ENCODE results near the gene UTP14C.

Gene UTP14C

DNA sequence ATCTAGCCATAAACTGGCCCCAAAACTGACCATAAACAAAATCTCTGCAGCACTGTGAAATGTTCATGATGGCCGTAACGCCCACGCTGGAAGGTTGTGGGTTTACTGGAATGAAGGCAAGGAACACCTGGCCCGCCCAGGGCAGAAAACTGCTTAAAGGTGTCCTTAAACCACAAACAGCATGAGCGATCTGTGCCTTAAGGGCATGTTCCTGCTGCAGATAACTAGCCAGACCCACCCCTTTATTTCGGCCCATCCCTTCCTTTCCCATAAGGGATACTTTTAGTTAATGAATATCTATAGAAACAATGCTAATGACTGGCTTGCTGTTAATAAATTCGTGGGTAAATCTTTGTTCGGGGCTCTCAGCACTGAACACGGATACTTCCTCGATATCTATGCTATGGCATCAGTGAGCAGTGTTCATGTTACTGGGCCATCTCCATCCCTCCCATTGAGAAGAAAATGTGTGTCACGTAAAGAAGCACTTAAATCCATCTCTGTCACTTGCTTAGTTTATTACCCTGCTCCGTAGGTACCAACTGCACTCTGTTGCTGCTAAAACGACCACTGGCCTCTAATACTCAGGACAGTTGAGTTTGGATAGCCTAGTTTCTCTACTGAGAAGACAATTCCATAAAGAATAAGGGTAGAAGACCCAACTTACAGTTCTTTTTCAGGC lies 18.5 kb upstream of the UTP14C start:
- Histone ChIP-seq H3K4me1 (ENCODE audit: control insufficient read depth, low read depth, low read length) (no peaks in the 10 kb centered on the region), H3K9me3 (ENCODE audit: control insufficient read depth, low read depth, low read length) (no peaks in the 10 kb centered on the region), H3K36me3 (ENCODE audit: control insufficient read depth, low read depth, low read length) (no peaks in the 10 kb centered on the region), H3K27ac (ENCODE audit: low read length) (no peak overlapping the region), H3K4me3 (ENCODE audit: low read length) (no peak overlapping the region), H3K27me3 (ENCODE audit: control insufficient read depth, insufficient read depth, low read length) (peaks cover 22% of the 10 kb centered on the region), H3K9ac (ENCODE audit: low read length) (no peak overlapping the region)

DNA sequence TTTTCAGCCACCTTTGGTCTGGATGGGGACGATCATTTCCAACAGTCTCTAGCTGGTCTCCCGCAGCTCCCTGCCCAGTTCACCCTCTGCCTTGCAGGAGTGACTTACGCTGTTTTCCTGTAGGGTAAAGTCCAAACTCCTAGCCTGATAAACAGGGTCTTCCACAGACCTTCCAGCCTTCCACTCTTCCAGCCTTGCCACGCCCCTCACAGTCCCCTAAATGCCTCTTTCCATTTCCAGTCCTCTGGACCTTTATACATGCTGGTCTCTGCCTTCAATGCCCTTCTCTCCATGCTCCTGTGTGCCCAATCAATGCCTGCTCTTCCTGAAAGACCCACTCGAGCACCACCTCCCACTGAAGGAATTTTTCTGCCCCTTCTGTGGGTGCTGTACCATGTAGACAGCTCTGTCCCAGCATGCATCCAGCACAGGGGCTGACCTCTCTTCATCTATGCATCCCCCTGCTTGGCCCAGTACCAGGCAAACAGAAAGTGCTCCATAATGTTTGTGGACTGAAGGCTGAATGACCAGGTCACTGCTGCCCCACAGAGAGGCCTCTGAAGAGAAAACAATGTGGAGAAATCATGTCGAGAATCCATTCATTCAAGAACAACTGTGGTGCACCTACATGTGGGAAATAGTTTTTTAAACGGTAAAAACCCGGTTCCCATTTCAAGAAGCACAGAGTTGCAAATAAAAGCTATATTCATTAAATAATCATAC lies 17.8 kb upstream of the UTP14C start:
- Histone ChIP-seq H3K4me1 (ENCODE audit: control insufficient read depth, low read depth, low read length) (no peaks in the 10 kb centered on the region), H3K36me3 (ENCODE audit: control insufficient read depth, low read depth, low read length) (no peaks in the 10 kb centered on the region), H3K27ac (ENCODE audit: low read length) (no peak overlapping the region), H3K4me3 (ENCODE audit: low read length) (no peak overlapping the region), H3K9me3 (ENCODE audit: control insufficient read depth, low read depth, low read length) (no peaks in the 10 kb centered on the region), H3K27me3 (ENCODE audit: control insufficient read depth, insufficient read depth, low read length) (peaks cover 25% of the 10 kb centered on the region), H3K9ac (ENCODE audit: low read length) (no peak overlapping the region)

DNA sequence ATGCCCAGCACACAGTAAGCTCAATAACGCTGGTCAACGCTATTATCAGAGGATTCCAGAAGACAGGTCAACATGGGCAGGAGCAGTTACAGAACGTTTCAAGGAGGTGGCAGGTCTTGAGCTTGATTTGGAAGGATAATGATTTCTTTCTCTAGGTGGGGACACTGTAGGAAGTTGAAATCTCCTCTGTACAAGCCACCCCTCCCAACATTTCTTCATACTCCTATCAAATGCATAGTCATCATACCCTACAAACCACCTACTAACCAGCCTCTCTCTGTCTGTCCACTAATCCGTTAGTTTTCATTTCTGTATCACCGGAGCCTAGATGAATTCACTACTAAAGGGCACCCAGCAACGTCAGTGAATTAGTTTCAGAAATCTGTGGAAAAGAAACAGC lies 14.5 kb upstream of the UTP14C start:
- Histone ChIP-seq H3K9ac (ENCODE audit: low read length) (no peak overlapping the region), H3K36me3 (ENCODE audit: control insufficient read depth, low read depth, low read length) (no peaks in the 10 kb centered on the region)

DNA sequence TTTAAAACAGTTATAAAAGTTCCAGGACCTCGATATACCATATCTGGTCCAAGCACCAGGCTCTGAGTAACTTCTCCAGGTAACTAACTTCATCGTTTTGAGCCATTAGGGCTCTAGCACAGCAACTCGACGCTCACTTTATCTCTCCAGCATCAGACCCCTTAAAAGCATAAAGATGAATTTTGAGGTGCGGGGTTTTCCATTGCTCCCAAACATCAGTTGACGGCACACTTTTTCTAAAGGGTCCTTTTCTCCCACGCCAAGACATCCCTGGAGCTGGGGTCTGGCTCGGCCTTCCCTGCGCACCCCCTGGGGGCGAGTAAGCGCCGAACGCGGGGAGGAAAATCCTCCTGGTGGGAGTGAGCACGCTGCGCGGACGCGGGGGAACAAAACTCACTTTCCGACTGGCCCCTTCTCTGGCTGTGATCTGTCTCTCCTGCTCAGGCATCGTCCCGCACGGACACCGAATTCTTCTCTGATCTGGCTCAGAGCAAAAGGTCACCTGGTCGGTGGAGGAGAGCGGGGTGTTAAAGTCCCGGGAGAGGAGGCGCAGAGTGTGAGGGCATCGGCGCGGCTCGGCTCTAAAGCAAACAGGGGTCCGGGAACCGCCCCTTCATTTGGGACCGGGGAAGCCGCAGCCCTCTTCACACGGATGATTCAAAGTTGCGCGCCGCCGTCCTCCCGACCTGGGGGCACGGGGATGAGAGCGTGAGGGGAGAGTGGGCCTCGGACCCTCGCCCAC lies 13.4 kb upstream of the UTP14C start, which contains the start of gene ATP7B:
TSS of gene ATP7B (minus strand) at position 561 of the 742 bp plus-strand sequence. CDS start at position 448, 113 bp downstream.
- Histone ChIP-seq H3K27ac (ENCODE audit: low read length) (peak within 1 kb of the TSS; percentile 11), H3K27me3 (ENCODE audit: control insufficient read depth, insufficient read depth, low read length) (peaks cover 25% of the 10 kb centered on the region), H3K4me1 (ENCODE audit: control insufficient read depth, low read depth, low read length) (no peaks in the 10 kb centered on the region), H3K9me3 (ENCODE audit: control insufficient read depth, low read depth, low read length) (no peaks in the 10 kb centered on the region), H3K36me3 (ENCODE audit: control insufficient read depth, low read depth, low read length) (no peaks in the 10 kb centered on the region), H3K4me3 (ENCODE audit: low read length) (peak within 1 kb of the TSS; percentile 96), H3K9ac (ENCODE audit: low read length) (peak within 1 kb of the TSS; percentile 84)

More for the DNA sequence above, 14.5 kb upstream of the UTP14C start:
- no peak overlapping the region for H3K27ac ChIP-seq (ENCODE audit: low read length)
- H3K4me3 ChIP-seq (ENCODE audit: low read length): no peak overlapping the region
- H3K27me3 ChIP-seq (ENCODE audit: control insufficient read depth, insufficient read depth, low read length): peaks cover 25% of the 10 kb centered on the region
- no peaks in the 10 kb centered on the region for H3K4me1 ChIP-seq (ENCODE audit: control insufficient read depth, low read depth, low read length)
- no peaks in the 10 kb centered on the region for H3K9me3 ChIP-seq (ENCODE audit: control insufficient read depth, low read depth, low read length)

GRCh38 chr13:52011632-52012511 lies 12.6 kb upstream of the UTP14C start, which contains the start of gene ALG11:
TSS of gene ALG11 (plus strand) at chr13:52012398. CDS start at chr13:52012419, 21 bp downstream.
- H3K9me3 ChIP-seq (ENCODE audit: control insufficient read depth, low read depth, low read length): no peaks in the 10 kb centered on the region
- H3K36me3 ChIP-seq (ENCODE audit: control insufficient read depth, low read depth, low read length): no peaks in the 10 kb centered on the region
- peaks cover 25% of the 10 kb centered on the region for H3K27me3 ChIP-seq (ENCODE audit: control insufficient read depth, insufficient read depth, low read length)
- peak within 1 kb of the TSS; percentile 84 for H3K9ac ChIP-seq (ENCODE audit: low read length)
- H3K27ac ChIP-seq (ENCODE audit: low read length): peak within 1 kb of the TSS; percentile 11
- H3K4me1 ChIP-seq (ENCODE audit: control insufficient read depth, low read depth, low read length): no peaks in the 10 kb centered on the region
- H3K4me3 ChIP-seq (ENCODE audit: low read length): peak within 1 kb of the TSS; percentile 96

DNA sequence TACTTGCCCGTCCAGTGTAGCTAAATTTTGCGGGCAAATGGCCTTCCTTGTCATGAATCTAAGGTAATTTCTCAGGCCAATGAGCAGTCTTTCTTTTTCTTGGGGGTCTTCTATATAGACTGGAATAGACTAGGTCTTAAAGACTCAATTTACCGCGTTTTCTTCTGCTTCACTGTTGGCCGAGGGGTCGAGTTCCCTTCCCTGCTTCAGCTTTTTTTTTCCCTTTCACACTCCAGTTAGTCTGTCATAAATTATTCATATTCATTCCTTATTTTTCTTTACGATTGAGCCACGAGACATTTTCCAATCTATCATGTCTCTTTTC lies 12.0 kb upstream of the UTP14C start:
- H3K36me3 ChIP-seq (ENCODE audit: control insufficient read depth, low read depth, low read length): peaks cover under 1% of the 10 kb centered on the region
- H3K9me3 ChIP-seq (ENCODE audit: control insufficient read depth, low read depth, low read length): no peaks in the 10 kb centered on the region
- H3K9ac ChIP-seq (ENCODE audit: low read length): peak overlapping the region; percentile 84
- peaks cover 25% of the 10 kb centered on the region for H3K27me3 ChIP-seq (ENCODE audit: control insufficient read depth, insufficient read depth, low read length)
- H3K4me1 ChIP-seq (ENCODE audit: control insufficient read depth, low read depth, low read length): no peaks in the 10 kb centered on the region
- peak overlapping the region; percentile 11 for H3K27ac ChIP-seq (ENCODE audit: low read length)
- peak overlapping the region; percentile 96 for H3K4me3 ChIP-seq (ENCODE audit: low read length)

- no peaks in the 10 kb centered on the region for H3K4me1 ChIP-seq (ENCODE audit: control insufficient read depth, low read depth, low read length)
- no peak overlapping the region for H3K27ac ChIP-seq (ENCODE audit: low read length)
- H3K36me3 ChIP-seq (ENCODE audit: control insufficient read depth, low read depth, low read length): peaks cover 20% of the 10 kb centered on the region
- H3K27me3 ChIP-seq (ENCODE audit: control insufficient read depth, insufficient read depth, low read length): no peaks in the 10 kb centered on the region
- H3K4me3 ChIP-seq (ENCODE audit: low read length): no peak overlapping the region
- no peaks in the 10 kb centered on the region for H3K9me3 ChIP-seq (ENCODE audit: control insufficient read depth, low read depth, low read length)
- no peak overlapping the region for H3K9ac ChIP-seq (ENCODE audit: low read length)
Observed at GRCh38 chr13:52016296-52016695, 8.2 kb upstream of the UTP14C start.

DNA sequence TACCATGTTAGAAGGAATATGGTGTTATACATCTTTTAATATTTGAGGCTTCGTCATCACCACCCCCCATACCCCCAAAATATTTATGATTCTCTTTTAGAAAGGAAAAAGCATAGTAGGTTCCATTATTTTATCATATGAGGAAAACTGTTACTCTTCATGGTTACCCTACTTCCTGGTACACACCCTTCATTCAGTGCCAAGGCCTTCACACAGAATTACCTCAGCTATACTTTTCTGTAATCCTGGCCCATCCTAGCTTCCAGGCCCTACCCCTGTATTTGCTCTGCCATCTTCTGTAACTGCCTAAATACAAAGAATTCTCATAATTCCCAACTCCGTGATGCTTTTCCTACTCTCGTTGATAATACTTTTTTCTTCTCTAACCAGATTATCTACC lies 4.3 kb upstream of the UTP14C start:
- H3K9me3 ChIP-seq (ENCODE audit: control insufficient read depth, low read depth, low read length): no peaks in the 10 kb centered on the region
- no peaks in the 10 kb centered on the region for H3K27me3 ChIP-seq (ENCODE audit: control insufficient read depth, insufficient read depth, low read length)
- H3K27ac ChIP-seq (ENCODE audit: low read length): no peak overlapping the region
- peaks cover 24% of the 10 kb centered on the region for H3K36me3 ChIP-seq (ENCODE audit: control insufficient read depth, low read depth, low read length)
- H3K9ac ChIP-seq (ENCODE audit: low read length): no peak overlapping the region
- H3K4me3 ChIP-seq (ENCODE audit: low read length): no peak overlapping the region
- no peaks in the 10 kb centered on the region for H3K4me1 ChIP-seq (ENCODE audit: control insufficient read depth, low read depth, low read length)

DNA sequence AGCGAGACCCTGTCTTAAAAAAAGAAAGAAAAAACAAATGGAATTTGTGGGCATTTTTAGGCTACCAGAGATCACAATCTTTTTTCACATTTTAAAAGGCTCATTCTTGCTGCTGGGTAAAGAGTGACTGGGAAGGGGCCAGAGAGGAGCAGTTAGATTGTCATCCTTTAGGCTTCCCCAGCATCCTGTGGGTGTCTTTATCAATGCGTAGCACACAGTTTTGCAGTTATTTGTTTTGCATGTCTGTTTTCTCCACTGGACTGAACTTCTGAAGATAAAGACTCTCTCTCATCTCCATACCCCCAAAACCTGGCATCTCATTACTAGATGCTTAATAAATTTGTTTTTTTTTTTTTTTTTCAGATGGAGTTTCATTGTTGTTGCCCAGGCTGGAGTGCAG lies 2.1 kb upstream of the UTP14C start:
- H3K4me1 ChIP-seq (ENCODE audit: control insufficient read depth, low read depth, low read length): no peaks in the 10 kb centered on the region
- H3K36me3 ChIP-seq (ENCODE audit: control insufficient read depth, low read depth, low read length): peaks cover 33% of the 10 kb centered on the region
- H3K27ac ChIP-seq (ENCODE audit: low read length): no peak overlapping the region
- H3K9me3 ChIP-seq (ENCODE audit: control insufficient read depth, low read depth, low read length): no peaks in the 10 kb centered on the region
- H3K27me3 ChIP-seq (ENCODE audit: control insufficient read depth, insufficient read depth, low read length): no peaks in the 10 kb centered on the region
- no peak overlapping the region for H3K4me3 ChIP-seq (ENCODE audit: low read length)
- H3K9ac ChIP-seq (ENCODE audit: low read length): no peak overlapping the region

DNA sequence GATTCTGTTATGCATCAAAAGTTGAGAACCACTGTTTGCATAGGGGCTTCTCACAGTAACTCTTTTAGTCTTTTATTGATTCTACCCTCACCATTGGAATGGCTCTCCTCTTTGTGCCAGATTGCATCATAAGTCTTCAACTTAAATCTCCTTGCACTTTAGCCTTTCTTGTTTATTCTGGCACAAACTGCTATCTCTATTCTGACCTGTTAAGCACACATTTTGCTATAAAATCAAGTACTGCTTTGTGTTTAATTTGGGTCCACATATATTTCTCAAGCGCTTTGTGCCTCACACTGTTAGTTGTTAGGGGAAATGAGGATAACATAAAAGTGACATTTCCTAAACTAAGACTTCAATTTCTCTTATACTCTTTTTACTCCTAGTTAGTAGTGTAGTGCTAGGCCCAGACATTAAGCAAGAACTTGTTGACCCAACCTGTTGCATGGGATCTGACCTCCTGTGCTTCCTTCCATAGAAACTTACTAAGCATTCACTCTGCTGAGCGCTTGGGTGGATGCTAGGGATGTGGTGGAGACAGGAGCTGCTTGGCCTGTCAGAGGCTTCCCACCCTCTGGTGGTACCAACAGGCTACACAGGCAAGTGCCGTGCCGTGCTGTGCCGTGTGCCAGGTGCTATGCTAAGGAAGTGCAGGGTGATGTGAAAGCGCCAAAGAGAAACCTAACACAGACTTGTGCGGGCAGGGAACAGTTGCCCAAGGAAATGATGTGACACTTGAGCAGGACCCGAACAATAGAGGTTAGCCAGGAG lies 1.2 kb downstream of the UTP14C start:
- H3K9me3 ChIP-seq (ENCODE audit: control insufficient read depth, low read depth, low read length): no peaks in the 10 kb centered on the region
- H3K27ac ChIP-seq (ENCODE audit: low read length): no peak overlapping the region
- no peak overlapping the region for H3K4me3 ChIP-seq (ENCODE audit: low read length)
- H3K4me1 ChIP-seq (ENCODE audit: control insufficient read depth, low read depth, low read length): no peaks in the 10 kb centered on the region
- H3K27me3 ChIP-seq (ENCODE audit: control insufficient read depth, insufficient read depth, low read length): no peaks in the 10 kb centered on the region
- no peak overlapping the region for H3K9ac ChIP-seq (ENCODE audit: low read length)
- H3K36me3 ChIP-seq (ENCODE audit: control insufficient read depth, low read depth, low read length): peaks cover 35% of the 10 kb centered on the region
